ENCODE results near the gene MEGF11.

MEGF11 gene

DNA sequence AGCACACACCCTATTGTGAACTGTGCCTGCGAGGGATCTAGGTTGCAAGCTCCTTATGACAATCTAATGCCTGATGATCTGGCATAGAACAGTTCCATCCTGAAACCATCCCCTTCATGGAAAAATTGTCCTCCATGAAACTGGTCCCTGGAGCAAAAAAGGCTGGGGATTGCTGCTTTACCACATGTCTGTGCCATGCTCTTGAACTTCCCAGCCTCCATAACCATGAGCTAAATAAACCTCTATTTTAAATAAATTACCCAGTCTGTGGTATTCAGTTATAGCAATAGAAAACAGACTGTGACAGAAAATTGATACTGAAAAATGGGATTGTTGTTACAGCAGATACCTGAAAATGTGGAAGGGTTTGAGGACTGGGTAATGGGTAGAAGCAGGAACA, 221.5 kb downstream of the MEGF11 start:
- no peak for DNase-seq (ENCODE audit: low spot score)

GRCh38 chr15:66030650-66031049, 222.9 kb downstream of the MEGF11 start:
- DNase-seq (ENCODE audit: low spot score) = no peak

GRCh38 chr15:66029650-66030049, 223.9 kb downstream of the MEGF11 start:
- DNase-seq (ENCODE audit: low spot score) = no peak

DNA sequence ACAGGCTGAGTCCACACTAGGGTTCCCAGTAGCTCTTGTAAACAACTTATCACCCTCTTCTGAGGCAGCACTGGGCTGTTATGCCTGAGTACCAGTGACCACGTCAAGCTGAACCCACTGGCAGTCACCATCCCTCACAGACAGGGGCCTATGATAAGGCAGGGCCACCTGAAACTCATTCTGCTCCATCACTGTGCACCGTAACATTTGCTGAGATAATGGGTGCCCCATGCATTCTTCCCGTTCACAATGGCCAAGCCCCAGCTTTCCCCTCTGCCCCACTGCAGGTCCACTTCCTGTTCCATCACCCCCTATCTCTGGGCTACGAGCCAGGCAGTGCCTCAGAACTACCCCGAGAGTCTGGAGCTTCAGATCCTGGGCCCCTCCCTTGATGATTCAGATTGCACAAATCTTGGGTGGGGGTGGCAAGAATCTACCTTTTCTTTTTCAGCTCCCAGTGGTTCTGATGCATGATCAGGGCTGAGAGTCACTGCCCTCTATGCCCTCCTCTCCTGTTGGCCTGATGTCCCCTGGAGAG, 226.2 kb downstream of the MEGF11 start:
- no peak for DNase-seq (ENCODE audit: low spot score)

DNA sequence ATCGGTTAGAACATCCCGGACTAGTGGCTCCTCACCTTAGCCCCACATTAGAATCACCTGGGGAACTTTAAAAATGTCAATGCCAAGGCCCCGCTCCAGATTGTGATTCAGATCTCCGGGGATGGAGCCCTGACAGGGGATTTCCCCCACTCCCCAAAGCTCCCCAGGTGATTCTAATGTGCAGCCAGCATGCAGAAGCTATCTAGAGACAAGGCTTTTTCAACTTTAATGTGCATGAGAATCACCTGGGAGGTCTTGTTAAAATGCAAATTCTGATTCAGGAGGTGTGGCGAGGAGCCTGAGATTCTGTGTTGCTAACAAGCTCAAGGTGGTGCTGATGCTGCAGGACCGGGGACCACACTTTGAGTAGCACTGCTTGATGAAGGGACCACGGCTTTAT, 227.6 kb downstream of the MEGF11 start:
- DNase-seq (ENCODE audit: low spot score) = no peak

GRCh38 chr15:66025015-66025452, 228.5 kb downstream of the MEGF11 start:
- DNase-seq (ENCODE audit: low spot score) = no peak

DNA sequence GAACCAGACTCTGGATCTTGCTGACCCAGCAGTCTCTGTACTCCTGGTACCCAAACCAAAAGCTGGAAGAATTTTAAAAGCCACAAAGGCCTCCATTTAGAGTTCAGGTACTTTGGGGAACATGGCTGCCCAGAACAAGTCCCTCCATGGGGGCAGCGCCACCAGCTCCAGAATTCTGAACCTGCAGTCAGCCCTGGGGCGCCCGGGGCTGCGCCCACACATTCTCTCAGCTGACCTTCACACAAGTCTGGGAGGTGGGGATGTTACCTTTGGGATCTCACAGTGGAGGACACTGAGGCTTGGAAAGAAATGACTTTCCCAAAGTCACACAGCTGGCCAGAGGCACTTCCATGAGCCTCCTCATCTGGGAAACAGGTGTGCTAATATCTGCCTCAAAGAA, 229.4 kb downstream of the MEGF11 start:
- no peak for DNase-seq (ENCODE audit: low spot score)

DNA sequence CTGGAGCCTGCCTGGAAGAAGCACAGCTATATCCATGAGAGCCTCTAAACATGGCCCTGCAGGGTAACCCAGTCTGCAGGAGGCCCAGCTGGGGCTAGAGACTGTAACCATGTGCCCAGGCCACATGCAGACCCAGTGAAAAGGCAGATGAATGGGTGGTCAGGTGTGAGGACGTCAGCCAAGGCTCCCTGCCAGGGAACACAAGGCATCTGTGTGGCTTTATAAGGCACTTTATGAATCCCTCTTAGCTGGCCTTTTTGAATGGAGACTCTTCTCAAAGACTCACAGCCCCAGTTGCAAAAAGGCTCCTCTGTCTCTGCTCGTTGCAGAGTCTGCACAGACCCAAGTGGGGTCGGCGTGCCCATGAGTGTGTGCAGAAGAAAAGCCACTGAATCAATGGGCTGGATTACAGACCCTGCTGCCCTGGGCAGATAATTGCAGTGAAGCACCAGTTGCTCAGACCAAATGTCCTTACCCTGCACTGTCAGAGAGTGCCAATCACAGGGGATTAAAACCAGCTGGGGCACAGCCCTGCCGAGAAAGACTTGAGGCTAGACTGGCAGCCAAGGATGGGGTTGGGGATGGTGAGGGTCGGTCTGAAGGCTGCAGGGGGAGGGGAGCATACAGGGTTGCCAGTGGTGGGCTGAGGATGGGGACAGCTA, 230.1 kb downstream of the MEGF11 start:
- DNase-seq (ENCODE audit: low spot score) = no peak

- DNase-seq (ENCODE audit: low spot score) = no peak
These were observed 231.4 kb downstream of the MEGF11 start for GRCh38 chr15:66022163-66022525.

GRCh38 chr15:66021496-66022162, 231.9 kb downstream of the MEGF11 start:
- DNase-seq (ENCODE audit: low spot score) = no peak

- DNase-seq (ENCODE audit: low spot score) = no peak
These were observed 233.6 kb downstream of the MEGF11 start for GRCh38 chr15:66019826-66020398.

- no peak for DNase-seq (ENCODE audit: low spot score)
These were observed 234.2 kb downstream of the MEGF11 start for GRCh38 chr15:66019368-66019767.

DNA sequence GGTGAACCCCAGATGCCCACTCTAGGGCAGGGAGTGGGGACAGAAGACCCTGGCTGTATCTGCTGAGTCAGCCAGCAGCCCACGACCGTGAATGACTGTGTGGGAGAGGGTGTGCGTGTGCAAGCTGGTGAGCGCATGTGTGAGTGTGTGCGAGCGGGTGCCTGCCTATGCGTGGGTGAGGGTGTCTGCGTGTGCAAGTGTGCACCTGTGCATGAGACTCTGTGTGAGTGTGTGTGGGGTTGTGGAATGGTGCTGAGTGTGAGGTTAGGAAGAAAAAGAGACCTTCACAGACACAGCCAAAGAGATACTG, 235.1 kb downstream of the MEGF11 start:
- DNase-seq (ENCODE audit: low spot score) = no peak

DNA sequence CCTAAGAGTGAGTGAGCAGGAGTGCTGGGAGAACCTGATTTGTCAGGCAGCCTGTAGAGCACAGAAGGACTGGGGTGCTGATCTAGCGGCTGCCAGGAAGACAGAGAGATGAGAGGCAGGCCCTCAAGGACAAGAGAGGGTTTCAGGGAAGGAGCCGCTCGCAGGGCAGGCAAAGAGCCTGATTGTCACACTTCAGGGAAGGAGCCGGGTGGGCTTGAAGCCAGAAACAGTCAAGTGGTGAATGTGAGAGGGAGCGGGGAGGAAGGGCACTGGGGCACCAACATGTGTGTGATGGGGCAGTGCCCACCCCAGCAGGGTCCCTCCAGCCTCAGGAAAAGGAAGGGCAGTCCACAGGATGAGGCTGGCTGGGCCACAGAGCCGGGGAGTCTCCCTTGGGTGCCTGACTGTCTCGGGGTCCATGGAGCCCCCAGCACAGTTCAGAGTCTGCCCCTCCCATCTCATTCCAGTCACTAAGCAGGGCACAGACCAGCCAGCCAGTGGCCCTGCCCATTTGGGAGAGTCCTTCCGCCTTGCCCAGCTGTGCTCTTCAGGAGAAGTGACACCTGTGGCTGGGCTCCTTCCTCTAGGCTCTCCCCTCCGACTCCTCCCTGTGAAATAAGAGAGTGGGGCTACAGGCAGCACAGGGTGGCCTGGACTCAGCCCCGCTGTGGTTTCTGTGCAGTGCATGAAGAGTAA, 235.6 kb downstream of the MEGF11 start:
- no peak for DNase-seq (ENCODE audit: low spot score)

DNA sequence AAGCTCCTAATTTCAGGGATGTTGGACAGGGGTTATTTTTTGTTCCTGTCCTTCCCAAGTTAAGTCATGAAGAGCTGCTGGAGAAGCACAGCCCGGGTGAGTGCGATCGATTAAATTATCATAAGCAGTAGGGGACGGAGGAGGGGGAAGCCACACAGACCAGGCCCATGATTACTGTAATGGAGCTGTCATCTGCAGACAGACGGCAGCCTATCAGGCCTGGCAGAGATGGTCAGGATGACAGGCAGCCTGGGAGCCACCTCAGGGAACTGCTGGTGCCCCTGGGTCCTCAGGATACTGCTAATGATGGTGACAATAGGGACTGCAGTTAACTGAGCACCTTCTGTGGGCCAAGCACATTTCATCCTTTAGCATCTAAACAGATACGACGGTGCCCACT, 236.6 kb downstream of the MEGF11 start:
- DNase-seq (ENCODE audit: low spot score) = peak; percentile 24

GRCh38 chr15:66016199-66016598, 237.4 kb downstream of the MEGF11 start:
- no peak for DNase-seq (ENCODE audit: low spot score)

GRCh38 chr15:66014635-66015182, 238.8 kb downstream of the MEGF11 start:
- no peak for DNase-seq (ENCODE audit: low spot score)

GRCh38 chr15:66014022-66014421, 239.5 kb downstream of the MEGF11 start:
- no peak for DNase-seq (ENCODE audit: low spot score)

- no peak for DNase-seq (ENCODE audit: low spot score)
These were observed 244.5 kb downstream of the MEGF11 start for GRCh38 chr15:66008940-66009562.

GRCh38 chr15:66007663-66008262, 245.8 kb downstream of the MEGF11 start:
- DNase-seq (ENCODE audit: low spot score) = no peak

DNA sequence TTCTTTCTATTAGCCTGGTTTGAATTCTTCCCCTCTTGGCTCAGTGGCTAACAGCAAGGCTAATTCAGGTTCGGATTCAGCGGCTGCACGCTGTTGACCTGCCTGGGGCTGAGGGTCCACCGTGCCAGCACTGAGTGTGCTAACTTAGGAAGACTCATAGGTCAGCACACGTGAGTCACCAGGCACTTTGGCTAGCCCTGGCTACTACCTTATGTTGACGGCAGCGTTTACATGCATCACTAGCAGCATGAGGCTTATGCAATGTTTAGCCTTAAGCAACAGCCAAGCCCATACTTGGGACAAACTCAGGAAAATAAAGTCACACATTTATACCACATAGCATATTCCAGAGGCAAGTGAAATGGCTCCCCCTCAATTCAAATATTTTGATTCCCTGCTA, 246.6 kb downstream of the MEGF11 start:
- no peak for DNase-seq (ENCODE audit: low spot score)
